Measurements from ENCODE around the gene RB1. TPM values are rescaled to one million over a fixed set of nuclear protein-coding genes. Genes with fewer than 3 reads are reported as not detected.
"Not testable (repeated sequence)": the region's sequence is repeated elsewhere in the genome, so short reads cannot be mapped to it uniquely, and the experiment has no call there.

Gene RB1
- total RNA-seq, 1 experiment from 2014 or later = 21.3 TPM

DNA sequence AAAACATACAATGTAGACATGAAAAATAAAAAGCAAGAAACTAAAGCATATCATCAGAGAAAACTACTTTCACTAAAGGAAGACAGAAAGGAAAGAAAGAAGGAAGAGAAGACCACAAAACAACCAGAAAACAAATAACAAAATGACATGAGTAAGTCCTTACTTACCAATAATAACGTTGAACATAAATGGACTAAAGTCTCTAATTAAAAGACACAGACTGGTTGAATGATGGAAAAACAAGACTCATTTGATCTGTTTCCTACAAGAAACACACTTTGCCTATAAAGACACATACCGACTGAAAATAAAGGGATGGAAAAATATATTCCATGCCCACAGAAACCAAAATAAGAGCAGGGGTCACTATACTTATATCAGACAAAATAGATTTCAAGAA, 46.0 kb downstream of the RB1 start:
- no peak for DNase-seq (ENCODE audit: low spot score)

DNA sequence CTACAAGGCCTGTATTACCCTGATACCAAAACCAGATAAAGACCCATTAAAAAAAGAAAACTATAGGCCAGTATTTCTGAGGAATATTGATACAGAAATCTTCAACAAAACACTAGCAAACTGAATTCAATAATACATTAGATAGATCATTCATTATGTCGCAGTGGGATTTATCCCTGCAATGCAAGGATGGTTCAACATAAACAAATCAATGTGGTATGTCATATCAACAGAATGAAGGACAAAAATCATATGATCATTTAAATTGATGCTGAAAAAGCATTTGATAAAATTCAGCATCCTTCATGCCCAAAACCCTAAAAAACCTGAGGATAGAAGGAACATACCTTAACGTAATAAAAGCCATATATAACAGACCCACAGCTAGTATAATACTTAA, 50.0 kb downstream of the RB1 start:
- no peak for DNase-seq (ENCODE audit: low spot score)

- DNase-seq (ENCODE audit: low spot score) = not testable (repeated sequence)
Measured at GRCh38 chr13:48355524-48355923, 52.0 kb downstream of the RB1 start.

DNA sequence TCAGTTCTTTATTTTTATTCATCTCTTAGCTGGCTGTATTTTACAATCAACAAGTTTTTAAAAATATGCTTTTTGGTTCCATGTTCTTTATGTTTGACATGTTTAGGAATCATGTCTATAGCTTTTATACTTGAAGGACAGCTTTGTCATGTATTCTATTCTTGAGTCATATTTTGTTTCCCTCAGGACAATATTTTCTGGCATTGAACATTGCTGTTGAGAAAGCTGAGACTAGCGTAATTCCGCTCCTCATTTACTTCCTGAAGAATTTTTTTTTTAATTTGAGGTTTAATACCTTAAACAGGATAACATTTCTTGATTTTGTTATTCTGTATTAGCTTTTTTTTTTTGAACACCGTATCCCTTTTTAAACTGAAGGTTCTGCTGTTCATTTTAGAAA, 53.2 kb downstream of the RB1 start:
- DNase-seq (ENCODE audit: low spot score) = no peak

DNA sequence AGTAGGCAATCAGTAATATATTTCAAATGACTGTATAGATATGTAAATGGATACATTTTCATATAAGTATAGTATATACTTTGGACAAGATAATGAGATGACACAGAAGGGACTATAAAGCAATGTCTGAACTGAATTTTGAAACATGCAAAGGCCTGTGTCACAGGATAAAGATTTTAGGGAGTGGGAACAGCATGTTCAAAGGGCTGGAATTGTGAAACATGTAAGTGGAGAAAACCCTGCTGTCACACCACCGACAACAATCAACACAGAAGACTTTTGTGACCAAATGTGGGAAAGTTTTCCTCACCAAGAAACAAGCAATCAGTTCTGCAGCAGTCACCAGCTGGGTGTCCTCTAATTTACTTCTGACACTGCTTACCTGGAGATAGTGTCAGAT, 66.4 kb downstream of the RB1 start:
- DNase-seq (ENCODE audit: low spot score) = no peak

DNA sequence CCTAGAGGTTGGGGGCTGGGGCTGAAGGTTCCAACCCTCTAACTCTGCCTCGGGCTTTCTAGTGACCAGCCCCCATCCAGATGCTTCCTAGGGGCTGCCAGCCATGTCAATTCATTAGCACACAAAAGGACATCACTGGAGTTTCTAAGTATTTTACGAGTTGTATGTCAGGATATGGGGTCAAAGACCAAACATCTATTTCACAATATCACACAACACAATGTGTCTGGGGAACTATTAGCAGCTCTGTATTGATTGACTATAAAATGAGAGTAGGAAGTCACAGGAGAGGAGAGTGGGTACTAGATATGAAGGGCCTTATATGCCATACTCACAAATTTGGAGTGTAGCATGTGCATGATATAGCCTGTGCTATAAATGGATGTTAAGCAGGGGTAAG, 67.3 kb downstream of the RB1 start:
- no peak for DNase-seq (ENCODE audit: low spot score)

DNA sequence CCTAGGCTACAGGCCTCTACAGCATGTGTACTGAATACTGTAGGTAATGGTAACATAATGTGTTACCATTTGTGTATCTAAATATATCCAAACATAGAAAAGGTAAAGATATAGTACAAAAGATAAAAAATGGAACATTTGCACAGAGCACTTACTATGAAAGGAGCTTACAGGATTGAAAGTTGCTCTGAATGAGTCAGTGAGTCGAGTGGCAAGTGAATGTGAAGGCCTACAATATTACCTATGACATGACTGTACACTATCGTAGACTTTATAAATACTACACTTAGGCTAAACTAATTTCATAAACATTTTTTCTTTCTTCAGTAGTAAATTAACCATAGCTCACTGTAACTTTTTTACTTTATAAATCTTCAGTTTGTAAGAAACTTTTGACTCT, 74.3 kb downstream of the RB1 start:
- DNase-seq (ENCODE audit: low spot score) = no peak

GRCh38 chr13:48380581-48380980, 77.0 kb downstream of the RB1 start:
- DNase-seq (ENCODE audit: low spot score) = no peak

- no peak for DNase-seq (ENCODE audit: low spot score)
Measured at GRCh38 chr13:48383384-48383783, 79.8 kb downstream of the RB1 start.

- no peak for DNase-seq (ENCODE audit: low spot score)
Measured at GRCh38 chr13:48386816-48387215, 83.3 kb downstream of the RB1 start.

DNA sequence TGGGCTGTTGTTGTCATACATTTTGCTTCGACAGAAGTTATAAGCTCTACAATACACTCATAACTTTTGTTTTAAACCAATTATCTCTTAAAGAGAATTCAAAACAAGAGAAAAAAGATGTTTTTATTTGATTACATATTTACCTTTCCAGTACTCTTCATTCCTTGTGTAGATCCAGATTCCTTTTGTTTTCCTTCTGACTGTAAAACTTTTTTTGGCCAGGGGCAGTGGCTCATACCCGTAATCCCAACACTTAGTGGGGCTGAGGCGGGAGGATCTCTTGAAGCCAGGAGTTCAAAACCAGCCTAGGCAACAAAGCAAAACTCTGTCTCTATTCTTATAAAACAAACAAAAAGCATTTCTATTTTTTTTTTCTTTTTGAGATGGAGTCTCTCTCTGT, 87.7 kb downstream of the RB1 start:
- no peak for DNase-seq (ENCODE audit: low spot score)

GRCh38 chr13:48393030-48393697, 89.6 kb downstream of the RB1 start:
- no peak for DNase-seq (ENCODE audit: low spot score)

DNA sequence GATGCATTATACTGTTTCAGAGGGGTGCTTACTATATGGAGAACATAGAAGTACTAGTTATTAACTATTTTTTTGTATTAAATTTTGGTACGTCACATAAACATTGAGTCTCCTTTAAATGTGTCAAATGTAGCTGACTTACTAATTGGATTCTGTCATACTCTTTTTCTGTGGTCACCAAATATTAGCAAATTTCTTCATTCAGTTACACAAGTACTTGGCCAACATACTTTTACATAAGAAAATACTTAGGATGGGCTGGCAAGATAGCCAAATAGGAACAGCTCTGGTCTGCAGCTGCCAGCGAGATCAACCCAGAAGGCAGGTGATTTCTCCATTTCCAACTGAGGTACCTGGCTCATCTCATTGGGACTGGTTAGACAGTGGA, 90.1 kb downstream of the RB1 start:
- no peak for DNase-seq (ENCODE audit: low spot score)

DNA sequence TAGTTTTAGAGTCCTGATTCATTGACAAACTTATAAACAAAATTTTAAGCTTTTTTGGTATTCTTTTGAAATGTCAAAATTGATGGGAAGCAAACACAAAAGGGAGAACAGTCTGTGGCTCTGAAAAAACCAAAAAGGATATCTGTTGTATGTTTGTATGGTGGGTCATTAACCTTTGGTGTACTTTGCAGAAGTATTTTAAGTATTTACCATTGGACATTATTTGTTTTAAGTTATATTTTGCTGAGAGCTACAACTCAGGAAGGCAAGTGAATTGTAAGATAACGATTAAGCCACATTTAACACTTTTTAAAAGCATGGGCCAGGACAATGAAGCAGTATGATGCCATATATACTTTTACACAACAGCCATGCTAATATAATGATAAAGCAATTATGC, 94.2 kb downstream of the RB1 start:
- no peak for DNase-seq (ENCODE audit: low spot score)

DNA sequence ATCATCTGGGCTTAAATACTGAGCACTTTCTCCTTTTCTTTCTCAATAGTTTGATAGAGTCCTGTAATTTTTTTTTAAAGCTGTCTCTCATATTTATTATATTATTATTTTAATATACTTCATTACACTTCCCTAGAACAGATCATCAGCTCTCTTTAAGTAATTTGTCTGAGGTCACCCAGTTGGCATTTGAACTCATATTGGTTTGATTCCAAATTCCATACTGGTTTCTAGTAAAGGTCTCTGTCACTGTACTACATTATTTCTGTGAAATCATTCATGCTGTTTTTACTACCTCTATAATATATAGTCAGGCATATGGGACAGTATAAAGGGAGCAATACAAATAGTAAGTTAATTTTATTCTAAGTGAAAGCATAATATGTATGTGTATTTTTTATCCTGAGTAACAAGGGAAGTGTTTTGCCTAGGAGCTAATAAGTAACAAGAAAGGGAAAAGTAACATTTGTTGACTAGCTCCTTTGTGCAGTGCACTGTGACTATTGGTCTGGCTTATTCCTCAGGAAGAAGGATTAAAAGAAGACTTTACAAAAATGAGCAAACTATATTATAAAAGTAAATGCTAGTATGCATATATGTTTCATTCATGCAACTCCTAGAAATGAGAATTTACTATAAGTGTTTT, 95.0 kb downstream of the RB1 start:
- DNase-seq (ENCODE audit: low spot score) = no peak

- DNase-seq (ENCODE audit: low spot score) = no peak
Measured at GRCh38 chr13:48400090-48400694, 96.6 kb downstream of the RB1 start.

GRCh38 chr13:48400850-48401291, 97.3 kb downstream of the RB1 start:
- DNase-seq (ENCODE audit: low spot score) = peak; percentile 21

- DNase-seq (ENCODE audit: low spot score) = no peak
Measured at GRCh38 chr13:48401480-48401879, 97.9 kb downstream of the RB1 start.

- DNase-seq (ENCODE audit: low spot score) = no peak
Measured at GRCh38 chr13:48402325-48402932, 98.9 kb downstream of the RB1 start.

- no peak for DNase-seq (ENCODE audit: low spot score)
Measured at GRCh38 chr13:48403151-48403631, 99.6 kb downstream of the RB1 start.

GRCh38 chr13:48403913-48404312, 100.4 kb downstream of the RB1 start:
- no peak for DNase-seq (ENCODE audit: low spot score)

- DNase-seq (ENCODE audit: low spot score) = no peak
Measured at GRCh38 chr13:48404952-48405351, 101.4 kb downstream of the RB1 start.

GRCh38 chr13:48405875-48406274, 102.3 kb downstream of the RB1 start:
- no peak for DNase-seq (ENCODE audit: low spot score)

Measured in HT-29 (cell line).